Measurements from ENCODE around the gene ENG. TPM values are rescaled to one million over a fixed set of nuclear protein-coding genes. Genes with fewer than 3 reads are reported as not detected.

ENG gene
- total RNA-seq, 2 donors from 2014 or later = 132 to 392 TPM

DNA sequence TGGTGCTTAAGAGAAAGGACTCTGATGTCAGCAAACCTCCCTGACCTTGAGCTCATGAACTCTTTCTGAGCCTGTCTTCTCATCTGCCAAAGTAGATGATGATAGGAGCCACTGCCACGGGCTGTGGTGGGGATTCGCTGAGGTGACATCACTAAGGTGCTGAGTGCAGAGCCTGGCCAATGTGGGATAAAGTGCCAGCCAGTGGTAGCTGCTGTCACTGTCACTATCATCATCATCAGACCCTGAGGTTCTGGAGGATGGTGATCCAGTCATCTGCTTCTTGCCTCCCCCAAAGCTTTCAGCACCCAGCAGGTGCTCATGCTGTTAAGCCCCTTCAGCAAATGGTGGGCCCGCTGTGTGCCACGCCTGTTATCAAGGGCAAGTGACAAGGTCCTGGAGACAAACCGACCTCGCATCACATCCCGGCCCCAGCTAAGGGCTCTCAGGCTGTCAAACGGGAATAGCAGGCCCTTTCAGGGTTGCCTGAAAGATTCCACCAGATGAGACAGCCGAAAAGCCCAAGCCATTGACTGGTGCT, 45.4 kb downstream of the ENG start:
- intact Hi-C loops (cut with DNase I) = loop anchor here in 1 of 2 donors (10.0 kb wide), 1 partner anchor 66 kb away; the partner anchor contains the start of gene AK1
- ATAC-seq = peak; percentile 18 to 29
- no peak for DNase-seq

DNA sequence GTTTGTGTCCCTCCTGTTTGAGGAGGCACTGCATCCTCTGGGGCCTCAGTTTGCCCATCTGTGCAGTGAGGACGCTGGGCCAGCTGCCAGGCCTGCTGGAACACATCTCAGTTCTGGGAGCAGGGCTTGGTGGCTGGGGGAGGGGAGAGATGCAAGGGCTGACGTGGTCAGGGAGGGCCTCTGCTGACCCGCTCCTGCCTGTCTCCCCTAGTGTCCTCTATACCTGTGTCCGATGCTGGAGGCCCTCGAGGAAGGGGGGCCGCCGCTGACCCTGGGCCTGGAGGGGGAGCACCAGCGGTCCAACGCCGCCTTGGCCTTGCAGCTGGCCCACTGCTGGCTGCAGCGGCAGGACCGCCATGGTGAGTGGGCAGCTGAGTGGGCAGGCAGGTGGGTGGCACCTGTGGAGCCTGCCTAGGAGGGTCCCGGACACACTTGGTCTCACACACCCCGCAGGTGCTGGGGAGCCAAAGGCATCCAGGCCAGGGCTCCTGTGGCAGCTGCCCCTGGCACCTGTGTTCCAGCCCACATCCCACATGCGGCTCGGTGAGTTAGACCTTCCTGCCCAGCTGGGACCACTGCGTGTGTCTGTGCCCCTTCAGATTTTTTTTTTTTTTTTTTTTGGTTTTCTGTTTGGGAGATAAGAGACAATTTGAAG, 46.0 kb downstream of the ENG start:
- intact Hi-C loops (cut with DNase I) = loop anchor here in 1 of 2 donors (10.0 kb wide), 1 partner anchor 66 kb away; the partner anchor contains the start of gene AK1
- ATAC-seq = no peak
- peak; percentile 48 for DNase-seq

DNA sequence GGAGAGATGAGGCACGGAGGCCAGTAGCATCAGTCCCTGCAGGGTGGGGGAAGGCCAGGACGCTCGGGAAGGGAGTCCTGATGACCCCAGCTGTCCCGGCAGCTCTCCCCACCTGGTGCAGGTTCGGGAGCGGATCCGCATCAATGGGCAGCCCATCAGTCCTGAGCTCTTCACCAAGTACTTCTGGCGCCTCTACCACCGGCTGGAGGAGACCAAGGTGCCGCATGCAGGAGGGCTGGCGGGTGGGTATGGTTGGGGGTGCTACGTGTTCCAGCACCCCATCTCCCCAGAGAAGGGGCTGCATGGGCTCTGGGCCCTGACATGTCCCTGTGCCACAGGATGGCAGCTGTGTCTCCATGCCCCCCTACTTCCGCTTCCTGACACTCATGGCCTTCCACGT, 47.6 kb downstream of the ENG start:
- no peak for DNase-seq
- intact Hi-C loops (cut with DNase I) = loop anchor here in 1 of 2 donors (10.0 kb wide), 1 partner anchor 68 kb away; the partner anchor contains the start of gene AK1
- ATAC-seq = no peak

DNA sequence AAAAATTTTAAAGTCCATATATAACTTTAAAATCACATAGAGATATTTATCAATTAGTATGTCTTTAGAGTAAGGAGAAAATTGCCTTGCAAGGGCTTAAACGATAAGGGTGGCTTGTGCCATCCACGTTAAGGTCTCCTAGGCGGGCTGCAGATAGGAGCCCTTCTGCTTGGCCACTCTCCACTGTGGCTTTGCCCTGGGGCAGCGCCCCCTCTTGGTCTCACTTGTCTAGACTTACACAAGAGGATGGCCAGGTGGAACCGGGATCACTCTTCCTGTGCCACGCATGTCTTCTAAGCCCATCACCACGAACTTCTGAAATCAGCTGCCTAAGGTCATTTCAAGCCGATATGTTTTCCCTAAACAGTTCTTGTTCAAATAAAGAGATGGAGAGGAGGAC, 48.8 kb downstream of the ENG start:
- ATAC-seq = no peak
- no peak for DNase-seq
- intact Hi-C loops (cut with DNase I) = loop anchor here in 1 of 2 donors (10.0 kb wide), 1 partner anchor 69 kb away; the partner anchor contains the start of gene AK1

DNA sequence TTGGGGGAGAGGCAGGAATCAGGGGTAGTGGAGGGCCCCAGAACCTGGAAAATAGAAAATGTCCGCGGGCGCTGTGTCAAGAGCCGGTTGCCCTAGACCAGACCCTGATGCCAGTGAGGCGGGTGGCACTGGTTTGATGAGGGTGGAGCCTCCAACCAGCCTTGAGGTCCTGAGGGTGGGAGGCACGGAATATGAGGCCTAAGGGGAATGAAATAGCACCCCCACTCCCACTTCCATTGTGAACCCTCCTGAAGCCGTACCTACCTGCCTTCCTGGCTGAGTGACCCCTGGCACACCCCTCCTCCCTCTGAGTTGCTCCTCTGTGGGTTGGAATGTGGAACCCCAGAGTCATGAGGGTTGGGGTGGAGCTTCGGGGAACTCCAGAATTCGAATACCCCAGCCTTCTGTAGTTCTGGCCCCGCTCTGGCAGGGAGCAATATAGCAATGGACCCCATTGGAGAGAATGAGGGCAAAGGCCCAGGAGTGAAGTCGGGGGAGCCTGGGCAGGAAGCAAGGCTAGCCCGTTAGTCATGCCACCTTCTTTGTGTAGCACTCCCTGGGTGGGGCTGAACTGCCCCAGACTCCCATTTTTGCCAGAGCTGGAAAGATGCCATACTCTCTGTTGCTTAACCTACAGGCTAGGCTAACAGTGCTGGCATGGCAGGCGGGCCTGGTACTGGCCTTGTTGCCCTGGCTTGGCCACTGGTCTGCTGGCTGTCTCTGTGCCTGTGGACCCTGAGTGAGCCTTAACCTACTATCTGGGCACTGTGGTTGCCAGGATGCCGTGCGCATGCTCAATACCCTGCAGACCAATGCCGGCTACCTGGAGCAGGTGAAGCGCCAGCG, 50.7 kb downstream of the ENG start:
- intact Hi-C loops (cut with DNase I) = loop anchor here (5.0 to 10.0 kb wide), 2 partner anchors 64 to 71 kb away; partner anchors contain the start of gene AK1 (in 1 of the 2)
- ATAC-seq (peak; percentile 8 to 14), DNase-seq (no peak)

DNA sequence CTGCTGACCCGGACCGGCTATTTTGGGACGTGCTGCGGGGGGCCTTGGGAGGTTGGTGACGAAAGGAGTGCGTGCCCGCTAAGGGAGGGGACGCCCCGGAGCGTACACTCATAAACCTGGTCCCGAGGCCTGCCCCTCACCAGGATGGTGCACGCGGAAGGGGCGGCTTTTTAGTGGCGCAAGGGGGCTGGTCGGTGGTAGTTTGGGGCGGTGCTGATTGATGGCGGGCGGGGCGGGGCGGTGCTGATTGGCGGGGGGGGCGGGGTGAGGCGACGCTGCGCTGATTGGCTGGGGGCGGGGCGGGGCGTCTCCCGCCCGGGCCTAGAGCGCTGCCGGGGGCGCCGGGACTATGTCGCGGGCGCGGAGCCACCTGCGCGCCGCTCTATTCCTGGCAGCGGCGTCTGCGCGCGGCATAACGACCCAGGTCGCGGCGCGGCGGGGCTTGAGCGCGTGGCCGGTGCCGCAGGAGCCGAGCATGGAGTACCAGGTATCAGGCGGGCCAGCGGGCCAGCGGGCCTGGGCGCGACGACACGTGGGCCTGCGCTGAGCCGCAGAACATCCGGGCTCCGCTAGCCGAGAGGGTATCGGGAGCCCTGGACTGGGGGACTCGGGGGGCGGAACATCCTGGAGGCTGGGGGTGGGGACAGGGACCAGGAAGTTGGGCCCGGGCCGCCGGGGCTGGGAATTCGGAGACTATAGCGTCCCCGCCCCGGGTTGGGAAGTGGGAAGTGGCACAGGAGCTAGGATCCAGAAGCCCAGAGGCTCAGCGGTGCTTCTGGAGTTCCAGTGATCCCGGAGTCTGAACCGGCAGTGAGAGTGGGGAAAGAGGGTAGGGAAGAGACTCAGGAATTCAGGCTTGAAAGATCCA, 51.6 kb downstream of the ENG start, which contains the start of gene FPGS:
FPGS (plus strand) TSS at position 307 of the 868 bp plus-strand sequence; CDS start at position 350, 43 bp downstream.
- peak; percentile 93 to 94 for ATAC-seq
- intact Hi-C loops (cut with DNase I) = loop anchor here (5.0 to 10.0 kb wide), 2 partner anchors 64 to 72 kb away; partner anchors contain the start of gene AK1 (in 1 of the 2)
- DNase-seq = peak; percentile 94

DNA sequence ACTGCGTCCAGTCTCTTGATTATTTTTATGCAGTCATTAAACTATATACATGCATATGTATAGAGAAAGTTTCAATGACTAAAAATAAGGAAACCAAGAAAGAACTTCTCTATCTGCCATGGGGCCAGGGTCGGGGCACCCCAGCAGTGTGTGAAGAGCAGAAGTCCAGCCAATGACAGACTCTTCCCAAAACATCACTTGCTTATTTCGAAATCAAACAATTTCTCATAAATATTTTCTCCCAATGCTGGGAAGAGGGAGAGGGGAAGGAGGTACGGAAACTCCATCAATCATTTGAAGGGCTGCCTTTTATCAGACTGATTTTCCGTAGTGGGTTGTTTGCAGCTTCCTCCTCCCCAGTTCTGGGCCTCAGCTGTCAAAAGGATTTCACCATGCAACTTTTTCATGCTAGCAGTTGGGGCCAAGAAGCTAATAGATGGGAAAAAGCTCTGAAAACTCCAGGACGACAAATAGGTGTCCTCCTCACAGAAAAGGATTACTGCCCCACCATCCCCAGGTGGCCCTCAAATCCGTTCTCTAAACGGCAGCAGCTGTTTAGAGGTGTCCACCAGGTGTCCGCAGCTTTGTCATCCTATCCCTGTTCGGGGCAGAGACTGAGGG, 52.4 kb downstream of the ENG start:
- peak in 1 of 2 donors; percentile 3 for ATAC-seq
- intact Hi-C loops (cut with DNase I) = loop anchor here (5.0 to 10.0 kb wide), 2 partner anchors 65 to 73 kb away; partner anchors contain the start of gene AK1 (in 1 of the 2)
- no peak for DNase-seq

DNA sequence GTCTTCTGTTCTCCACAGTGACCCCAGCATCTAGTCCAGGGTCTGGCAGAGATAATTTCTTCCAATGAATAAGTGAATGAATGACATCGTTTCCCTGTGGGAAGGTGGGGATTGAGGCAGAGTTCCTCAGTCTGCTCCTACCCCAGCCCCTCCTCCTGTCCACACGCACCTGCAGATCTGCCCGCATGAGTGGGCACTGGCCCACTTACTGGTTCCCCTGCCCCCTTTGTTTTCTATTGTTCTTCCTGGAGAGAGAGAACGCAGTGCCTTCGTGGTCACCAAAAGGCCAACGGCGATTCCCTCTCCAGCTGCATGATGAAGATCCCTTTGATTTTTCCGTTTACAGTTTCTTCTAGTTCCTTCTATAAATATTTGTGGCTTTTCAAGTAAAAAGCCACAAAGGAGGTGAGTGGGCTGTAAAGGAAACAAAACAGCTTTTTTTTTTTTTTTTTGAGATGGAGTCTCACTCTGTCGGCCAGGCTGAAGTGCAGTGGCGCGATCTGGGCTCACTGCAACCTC, 57.5 kb downstream of the ENG start:
- intact Hi-C loops (cut with DNase I) = no loop called here
- no peak for ATAC-seq
- no peak for DNase-seq

DNA sequence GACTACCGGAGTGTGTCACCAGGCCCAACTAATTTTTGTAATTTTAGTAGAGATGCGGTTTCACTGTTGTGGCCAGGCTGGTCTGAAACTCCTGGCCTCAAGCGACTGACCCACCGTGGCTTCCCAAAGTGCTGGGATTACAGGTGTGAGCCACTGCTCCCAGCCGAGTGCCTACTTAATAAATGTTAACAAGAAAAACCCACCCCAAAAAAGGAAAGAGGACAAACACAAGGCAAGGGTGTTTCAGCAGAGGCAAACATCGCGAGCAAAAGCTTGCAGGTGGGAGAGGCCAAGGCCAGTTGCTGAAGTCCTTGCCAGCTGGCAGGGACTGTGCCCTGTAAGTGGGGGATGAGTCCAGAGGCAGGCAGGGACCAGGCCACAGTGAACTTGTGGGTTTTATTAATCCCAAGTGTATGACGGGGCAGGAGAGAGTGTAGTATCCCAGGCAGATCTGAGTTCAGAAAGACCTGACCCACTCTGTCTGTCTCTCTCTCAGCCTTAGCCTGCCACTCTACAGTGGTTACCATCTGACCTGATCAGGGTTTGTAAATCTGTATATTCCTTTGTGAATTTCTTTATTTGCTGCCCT, 58.1 kb downstream of the ENG start:
- DNase-seq = peak; percentile 68
- intact Hi-C loops (cut with DNase I) = no loop called here
- ATAC-seq = peak; percentile 67 to 82

DNA sequence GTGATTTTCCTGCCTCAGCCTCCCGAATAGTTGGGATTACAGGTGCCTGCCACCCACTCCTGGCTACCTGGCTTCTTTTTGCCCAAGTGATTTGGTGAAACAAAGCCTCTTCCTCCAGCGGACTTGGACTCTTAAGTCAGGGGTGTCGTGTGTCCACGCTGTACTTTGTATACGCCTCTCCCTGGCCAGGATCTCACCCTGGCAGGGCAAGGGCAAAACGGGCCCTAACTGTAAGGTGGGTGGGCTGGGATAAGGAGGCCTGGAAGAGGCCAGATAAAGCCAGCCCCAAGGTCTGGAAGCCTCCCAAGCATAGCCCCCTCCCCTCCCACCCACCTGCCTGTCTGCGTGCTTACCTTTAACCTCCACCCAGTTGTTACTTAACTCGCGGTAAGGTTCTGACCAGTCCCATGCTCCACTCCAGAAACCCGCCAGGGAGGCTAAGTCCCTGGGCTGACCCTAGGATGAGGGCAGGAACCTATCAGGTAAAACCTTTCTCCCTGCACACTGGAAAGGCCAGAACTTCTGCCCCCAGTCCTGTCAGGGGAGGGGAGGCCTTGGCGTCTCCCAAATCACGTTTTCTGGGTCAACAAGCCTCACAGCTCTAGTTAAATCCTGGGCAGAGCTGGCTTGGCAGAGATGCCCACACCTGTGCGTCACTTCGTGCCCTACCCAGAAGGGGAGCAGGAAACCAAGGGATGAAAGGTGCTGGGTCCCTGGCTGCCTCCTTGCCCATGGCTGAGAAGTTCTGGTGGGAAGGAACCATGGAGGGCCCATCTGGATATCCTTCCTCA, 60.3 kb downstream of the ENG start:
- DNase-seq (no peak), ATAC-seq (no peak)
- intact Hi-C loops (cut with DNase I) = no loop called here

DNA sequence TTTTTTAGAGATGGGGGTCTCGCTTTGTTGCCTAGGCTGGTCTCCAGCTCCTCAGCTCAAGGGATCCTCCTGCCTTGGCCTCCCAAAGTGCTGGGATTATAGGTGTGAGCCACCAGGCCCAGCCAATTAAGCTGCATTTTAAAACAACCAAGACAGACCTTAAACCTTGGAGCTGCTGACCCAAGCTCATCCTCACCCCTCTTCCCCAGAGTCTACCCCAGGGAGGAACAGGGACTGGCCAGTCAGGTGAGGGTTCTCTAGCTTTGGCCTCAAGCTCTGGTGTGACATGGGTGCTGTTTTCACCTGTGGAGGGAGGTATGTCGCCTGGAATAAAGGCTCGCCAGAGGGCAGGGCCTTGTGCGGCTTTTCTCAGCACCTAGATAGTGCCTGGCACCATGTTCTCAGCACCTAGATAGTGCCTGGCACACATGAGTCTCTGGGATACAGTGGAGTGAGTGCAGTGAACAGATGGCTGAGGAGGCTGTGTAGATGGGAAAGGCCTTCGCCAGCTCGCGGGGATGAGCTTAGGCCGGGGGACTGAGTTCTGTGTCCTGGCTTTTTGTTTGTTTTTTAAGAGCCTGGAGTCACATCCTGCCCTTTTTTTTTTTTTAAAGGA, 61.3 kb downstream of the ENG start:
- intact Hi-C loops (cut with DNase I) = no loop called here
- ATAC-seq (no peak), DNase-seq (no peak)

DNA sequence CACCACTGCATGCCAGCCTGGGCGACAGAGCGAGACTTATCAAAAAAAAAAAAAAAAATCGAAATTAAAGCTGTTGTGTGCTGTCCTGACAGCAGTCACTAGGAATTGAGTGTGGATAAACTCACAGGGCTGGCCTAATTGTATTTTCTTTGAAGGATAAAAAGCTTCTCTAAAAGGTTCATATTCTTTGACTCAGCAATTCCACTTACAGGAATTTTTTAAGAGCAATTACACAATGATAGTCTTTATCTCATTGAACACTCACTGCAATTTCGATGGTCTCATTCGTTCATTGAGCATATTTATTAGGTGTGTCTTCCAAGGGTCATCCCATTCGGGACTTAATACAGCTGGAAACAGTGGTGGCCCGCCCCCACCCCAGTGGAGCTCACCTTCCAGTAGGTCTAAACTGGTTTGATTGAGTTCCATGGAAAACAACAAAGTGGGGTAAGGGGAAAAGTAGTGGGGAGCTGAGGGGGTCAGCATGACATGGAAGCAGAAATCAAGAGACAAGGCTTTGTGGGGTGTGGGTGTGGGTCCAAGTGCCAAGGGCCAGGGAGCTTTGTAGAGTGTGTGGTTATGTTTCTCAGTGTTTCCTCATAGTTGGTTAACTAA, 61.9 kb downstream of the ENG start:
- ATAC-seq = no peak
- DNase-seq = no peak
- intact Hi-C loops (cut with DNase I) = no loop called here

DNA sequence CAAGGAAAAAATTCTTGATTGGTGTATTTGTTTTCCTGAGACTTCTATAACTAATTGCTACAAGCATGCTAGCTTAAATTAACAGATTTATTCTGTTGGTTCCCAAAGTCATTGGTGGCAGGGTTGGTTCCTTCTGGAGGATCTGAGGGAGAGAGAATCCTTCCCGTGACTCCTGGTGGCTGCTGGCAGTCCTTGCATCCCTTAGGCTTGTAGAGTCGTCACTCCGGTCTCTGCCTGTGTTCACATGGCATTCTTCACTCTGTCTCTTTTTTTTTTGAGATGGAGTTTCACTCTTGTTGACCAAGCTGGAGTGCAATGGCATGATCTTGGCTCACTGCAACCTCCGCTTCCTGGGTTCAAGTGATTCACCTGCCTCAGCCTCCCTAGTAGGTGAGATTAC, 63.4 kb downstream of the ENG start:
- intact Hi-C loops (cut with DNase I) = no loop called here
- ATAC-seq (no peak), DNase-seq (no peak)

DNA sequence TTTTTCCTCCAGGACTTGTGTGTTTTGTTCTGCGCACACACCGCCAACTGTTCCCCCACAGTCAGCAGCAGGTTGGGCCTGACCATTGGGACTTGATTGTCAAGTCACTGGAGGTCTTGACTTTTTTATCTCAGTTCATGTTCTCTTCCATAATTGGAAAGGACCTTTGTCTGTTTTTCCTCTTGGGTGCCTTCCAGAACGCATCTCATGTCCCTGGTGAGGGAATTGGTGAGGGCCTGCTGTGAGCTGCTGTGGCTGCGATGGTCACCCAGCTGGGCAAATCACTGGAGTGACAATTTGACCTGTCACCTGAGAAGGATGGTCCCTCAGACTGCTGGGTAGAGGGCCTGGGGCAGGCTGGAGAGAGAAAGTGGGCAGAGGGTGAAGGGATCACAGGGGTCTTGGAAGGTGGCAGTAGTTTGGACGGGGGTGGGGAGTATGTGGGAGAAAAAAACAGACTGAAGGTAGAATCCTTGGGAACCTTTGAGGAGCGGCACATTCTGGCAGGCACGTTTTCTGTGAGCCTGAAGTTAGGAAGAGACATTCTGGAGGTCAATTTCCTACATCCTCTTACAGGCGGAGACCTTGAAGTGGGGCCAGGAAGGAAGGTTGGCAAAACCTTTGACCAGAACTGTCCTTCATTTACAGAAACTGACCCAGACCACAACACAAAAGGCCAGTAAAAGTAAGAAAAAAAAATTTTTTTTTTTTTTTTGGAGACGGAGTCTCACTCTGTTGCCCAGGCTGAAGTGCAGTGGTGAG, 64.2 kb downstream of the ENG start:
- ATAC-seq (no peak), DNase-seq (no peak)
- intact Hi-C loops (cut with DNase I) = no loop called here

DNA sequence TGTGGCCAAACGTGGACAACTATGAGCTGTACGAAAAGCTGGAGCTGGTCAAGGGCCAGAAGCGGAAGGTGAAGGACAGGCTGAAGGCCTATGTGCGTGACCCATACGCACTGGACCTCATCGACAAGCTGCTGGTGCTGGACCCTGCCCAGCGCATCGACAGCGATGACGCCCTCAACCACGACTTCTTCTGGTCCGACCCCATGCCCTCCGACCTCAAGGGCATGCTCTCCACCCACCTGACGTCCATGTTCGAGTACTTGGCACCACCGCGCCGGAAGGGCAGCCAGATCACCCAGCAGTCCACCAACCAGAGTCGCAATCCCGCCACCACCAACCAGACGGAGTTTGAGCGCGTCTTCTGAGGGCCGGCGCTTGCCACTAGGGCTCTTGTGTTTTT, 65.3 kb downstream of the ENG start:
- DNase-seq (no peak), ATAC-seq (no peak)
- intact Hi-C loops (cut with DNase I) = loop anchor here in 1 of 2 donors (5.0 kb wide), 1 partner anchor 83 kb away; no protein-coding TSS in a partner anchor
